Ishikawa (cell line): ENCODE data around the gene ZNF316.

ENCODE experiments used
- CEBPB ChIP-seq: IDR thresholded peaks from 2 replicates; pipeline ENCODE4 v1.6.1; 2012
- CREB1 ChIP-seq: IDR thresholded peaks from 2 replicates; pipeline ENCODE4 v1.6.1; 2012; ENCODE audit warnings: low read depth
- EGR1 ChIP-seq: IDR thresholded peaks from 2 replicates; pipeline ENCODE4 v1.6.1; 2012
- EP300 ChIP-seq: IDR thresholded peaks from 2 replicates; pipeline ENCODE4 v1.6.1; 2012; ENCODE audit warnings: borderline replicate concordance
- FOXM1 ChIP-seq: IDR thresholded peaks from 2 replicates; pipeline ENCODE4 v1.6.1; 2012; ENCODE audit warnings: low read depth, borderline replicate concordance
- NFIC ChIP-seq: IDR thresholded peaks from 2 replicates; pipeline ENCODE4 v1.6.1; 2012
- RAD21 ChIP-seq: IDR thresholded peaks from 2 replicates; pipeline ENCODE4 v1.6.1; 2012; ENCODE audit warnings: low read depth
- TAF1 ChIP-seq: IDR thresholded peaks from 2 replicates; pipeline ENCODE4 v1.6.1; 2012; ENCODE audit warnings: low read depth, mild to moderate bottlenecking
- TCF12 ChIP-seq: IDR thresholded peaks from 2 replicates; pipeline ENCODE4 v1.6.1; 2012; ENCODE audit warnings: low read depth
- TEAD4 ChIP-seq: IDR thresholded peaks from 2 replicates; pipeline ENCODE4 v1.6.1; 2012
- YY1 ChIP-seq: IDR thresholded peaks from 2 replicates; pipeline ENCODE4 v1.6.1; 2012; ENCODE audit warnings: low read depth
- ZBTB7A ChIP-seq: IDR thresholded peaks from 2 replicates; pipeline ENCODE4 v1.6.1; 2012; ENCODE audit warnings: low read depth
- TF ChIP-seq, protein P1 (sequence below): IDR thresholded peaks from 2 replicates; pipeline ENCODE4 v1.6.1; 2012
- TF ChIP-seq, protein P2 (sequence below): IDR thresholded peaks from 2 replicates; pipeline ENCODE4 v1.6.1; 2012; ENCODE audit warnings: low read depth, mild to moderate bottlenecking
- TF ChIP-seq, protein P3 (sequence below): IDR thresholded peaks from 2 replicates; pipeline ENCODE4 v1.6.1; 2012

Gene ZNF316

DNA sequence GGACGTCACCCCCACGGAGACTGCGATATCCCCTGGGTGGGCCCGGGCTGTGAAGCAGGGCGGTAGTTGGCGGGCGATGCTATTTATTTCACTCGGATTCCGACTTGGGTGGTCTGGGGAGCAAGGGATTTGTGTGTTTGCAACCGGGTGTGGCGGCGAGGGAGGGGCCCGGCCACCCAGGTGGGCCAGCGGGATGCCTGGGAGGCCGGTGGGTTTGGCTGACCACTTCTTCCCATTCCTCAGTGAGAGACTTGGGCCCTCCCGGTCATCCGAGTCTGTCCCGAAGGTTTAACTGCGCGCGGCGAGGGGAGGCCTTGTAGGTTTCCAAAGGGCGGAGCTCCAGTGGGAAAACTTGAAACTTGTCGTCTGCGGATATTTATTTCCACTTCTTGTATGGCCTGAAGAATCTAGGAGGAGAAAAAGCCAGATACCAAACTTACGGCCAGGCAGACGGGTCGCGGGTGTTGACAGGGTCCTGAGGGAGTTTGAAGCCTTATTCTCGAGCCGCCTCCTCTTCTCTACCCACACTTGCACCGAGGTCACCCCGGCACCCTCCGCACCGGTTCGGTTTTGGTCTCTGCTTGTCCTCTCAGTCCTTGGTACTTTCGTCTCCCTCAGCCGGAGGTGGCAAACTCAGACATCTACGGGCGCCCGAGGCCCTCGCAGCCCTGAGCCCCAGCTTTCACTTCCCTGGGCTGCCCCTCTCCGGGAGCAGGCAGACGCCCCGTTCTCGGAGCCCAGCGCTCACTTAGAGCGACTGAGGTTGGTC, 17.9 kb downstream of the ZNF316 start:
- no peak for TF ChIP-seq FOXM1

DNA sequence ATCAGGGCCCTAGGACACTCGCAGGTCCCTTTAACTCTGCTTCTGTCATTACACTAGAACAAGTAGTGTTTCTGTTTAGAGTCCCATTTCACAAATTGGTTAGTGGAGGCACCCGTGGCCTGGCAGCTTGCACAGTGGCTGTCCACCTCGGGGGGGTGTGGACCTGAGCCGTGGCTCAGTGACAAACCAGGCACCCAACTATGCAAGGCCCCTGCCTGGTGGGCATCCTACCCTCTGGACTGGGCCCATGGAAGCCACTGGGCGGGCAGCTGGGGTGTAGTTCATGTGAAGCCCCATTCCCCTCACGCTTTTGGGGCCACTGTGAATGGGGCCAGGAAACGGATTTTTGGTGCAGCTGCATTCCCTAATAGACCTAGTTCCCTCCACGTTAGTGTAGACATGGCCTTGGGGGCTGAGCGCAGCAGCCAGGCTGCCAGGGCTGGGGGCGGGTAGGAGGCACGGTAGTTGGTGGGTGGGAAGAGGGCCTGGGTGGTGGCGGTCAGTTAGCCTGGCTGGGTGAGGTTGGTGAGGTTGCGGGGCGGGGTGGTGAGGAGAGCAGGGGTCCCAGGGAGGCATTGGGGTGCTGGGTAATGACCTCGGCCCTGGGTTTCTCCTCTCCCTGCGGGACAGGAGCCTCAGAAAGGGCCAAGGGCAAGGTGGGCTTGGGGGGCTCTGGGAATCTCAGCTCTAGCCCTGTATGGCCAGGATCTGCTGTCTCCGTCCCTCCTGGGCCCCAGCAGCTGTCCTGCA, 18.7 kb downstream of the ZNF316 start:
- TF ChIP-seq EP300 (no peak), CREB1 (no peak), TCF12 (no peak), YY1 (no peak), EGR1 (no peak), NFIC (no peak), TEAD4 (no peak), FOXM1 (no peak), ZBTB7A (no peak), TAF1 (no peak), RAD21 (no peak), CEBPB (no peak)
- TF ChIP-seq, protein P1, sequence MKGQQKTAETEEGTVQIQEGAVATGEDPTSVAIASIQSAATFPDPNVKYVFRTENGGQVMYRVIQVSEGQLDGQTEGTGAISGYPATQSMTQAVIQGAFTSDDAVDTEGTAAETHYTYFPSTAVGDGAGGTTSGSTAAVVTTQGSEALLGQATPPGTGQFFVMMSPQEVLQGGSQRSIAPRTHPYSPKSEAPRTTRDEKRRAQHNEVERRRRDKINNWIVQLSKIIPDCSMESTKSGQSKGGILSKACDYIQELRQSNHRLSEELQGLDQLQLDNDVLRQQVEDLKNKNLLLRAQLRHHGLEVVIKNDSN, result no peak
- TF ChIP-seq, protein P2, sequence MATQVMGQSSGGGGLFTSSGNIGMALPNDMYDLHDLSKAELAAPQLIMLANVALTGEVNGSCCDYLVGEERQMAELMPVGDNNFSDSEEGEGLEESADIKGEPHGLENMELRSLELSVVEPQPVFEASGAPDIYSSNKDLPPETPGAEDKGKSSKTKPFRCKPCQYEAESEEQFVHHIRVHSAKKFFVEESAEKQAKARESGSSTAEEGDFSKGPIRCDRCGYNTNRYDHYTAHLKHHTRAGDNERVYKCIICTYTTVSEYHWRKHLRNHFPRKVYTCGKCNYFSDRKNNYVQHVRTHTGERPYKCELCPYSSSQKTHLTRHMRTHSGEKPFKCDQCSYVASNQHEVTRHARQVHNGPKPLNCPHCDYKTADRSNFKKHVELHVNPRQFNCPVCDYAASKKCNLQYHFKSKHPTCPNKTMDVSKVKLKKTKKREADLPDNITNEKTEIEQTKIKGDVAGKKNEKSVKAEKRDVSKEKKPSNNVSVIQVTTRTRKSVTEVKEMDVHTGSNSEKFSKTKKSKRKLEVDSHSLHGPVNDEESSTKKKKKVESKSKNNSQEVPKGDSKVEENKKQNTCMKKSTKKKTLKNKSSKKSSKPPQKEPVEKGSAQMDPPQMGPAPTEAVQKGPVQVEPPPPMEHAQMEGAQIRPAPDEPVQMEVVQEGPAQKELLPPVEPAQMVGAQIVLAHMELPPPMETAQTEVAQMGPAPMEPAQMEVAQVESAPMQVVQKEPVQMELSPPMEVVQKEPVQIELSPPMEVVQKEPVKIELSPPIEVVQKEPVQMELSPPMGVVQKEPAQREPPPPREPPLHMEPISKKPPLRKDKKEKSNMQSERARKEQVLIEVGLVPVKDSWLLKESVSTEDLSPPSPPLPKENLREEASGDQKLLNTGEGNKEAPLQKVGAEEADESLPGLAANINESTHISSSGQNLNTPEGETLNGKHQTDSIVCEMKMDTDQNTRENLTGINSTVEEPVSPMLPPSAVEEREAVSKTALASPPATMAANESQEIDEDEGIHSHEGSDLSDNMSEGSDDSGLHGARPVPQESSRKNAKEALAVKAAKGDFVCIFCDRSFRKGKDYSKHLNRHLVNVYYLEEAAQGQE, result no peak
- TF ChIP-seq, protein P3, sequence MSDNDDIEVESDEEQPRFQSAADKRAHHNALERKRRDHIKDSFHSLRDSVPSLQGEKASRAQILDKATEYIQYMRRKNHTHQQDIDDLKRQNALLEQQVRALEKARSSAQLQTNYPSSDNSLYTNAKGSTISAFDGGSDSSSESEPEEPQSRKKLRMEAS, result no peak

DNA sequence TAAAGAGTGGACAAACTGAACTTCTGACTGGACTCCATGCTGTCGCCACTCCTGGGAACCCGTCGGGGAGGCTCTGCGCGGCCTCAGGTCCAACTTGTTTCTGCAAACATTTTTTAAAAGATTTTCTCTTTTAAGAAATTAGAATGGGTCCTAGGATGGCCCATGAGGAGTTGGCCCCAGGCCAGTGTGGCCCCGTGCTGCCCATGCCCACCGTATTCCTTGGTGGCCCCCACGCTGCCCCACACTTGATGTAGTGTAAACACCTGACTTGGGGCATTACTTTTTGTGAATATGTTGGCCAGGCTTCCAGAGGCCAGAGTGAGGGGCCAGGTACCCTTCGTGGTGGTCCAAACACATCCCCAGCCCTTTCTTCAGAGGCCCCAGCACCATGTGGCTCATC, 19.3 kb downstream of the ZNF316 start:
- TF ChIP-seq YY1 (no peak), TAF1 (no peak), TEAD4 (no peak), FOXM1 (no peak), CREB1 (no peak), EGR1 (no peak), NFIC (no peak), EP300 (no peak), CEBPB (no peak), TCF12 (no peak), RAD21 (no peak), ZBTB7A (no peak)
- TF ChIP-seq, protein P3, result no peak
- TF ChIP-seq, protein P1, result no peak
- TF ChIP-seq, protein P2, result no peak

DNA sequence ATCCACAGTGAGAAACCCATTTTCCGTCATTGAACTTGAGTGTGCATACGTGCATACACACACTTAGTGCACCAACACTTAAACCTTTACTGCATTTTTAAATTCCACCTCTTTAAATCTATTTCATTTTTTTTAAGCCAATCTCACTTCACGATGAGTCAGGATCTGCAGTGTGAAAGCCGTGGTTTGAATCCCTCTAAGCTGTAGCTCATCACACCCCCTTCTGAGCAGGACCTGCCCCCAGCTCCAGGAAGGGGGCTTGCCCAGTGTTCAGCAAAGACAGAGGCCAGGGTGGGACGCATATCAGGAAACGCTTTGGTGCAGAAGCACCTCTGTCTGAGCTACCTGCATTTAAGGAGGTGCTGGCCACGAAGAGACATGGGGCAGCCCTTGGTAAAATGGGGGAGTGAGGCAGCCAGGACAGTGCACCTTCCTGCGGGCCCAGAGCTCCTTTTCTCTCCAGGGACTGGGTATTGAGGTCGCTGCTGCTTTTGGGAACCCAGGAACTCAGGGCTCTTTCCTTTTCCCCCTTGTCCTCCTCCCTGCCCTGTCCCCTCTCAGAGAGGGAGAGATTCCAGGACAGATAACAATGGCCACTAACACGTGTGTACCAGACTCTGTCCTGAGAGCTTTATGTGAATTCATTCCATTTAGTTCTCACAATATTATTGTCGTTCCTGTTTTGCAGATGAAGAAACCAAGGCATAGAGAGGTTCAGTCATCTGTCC, 21.7 kb downstream of the ZNF316 start:
- TF ChIP-seq CEBPB (no peak), CREB1 (no peak), YY1 (no peak), RAD21 (no peak), EP300 (no peak), NFIC (no peak), TAF1 (no peak), EGR1 (no peak), ZBTB7A (no peak), FOXM1 (no peak), TCF12 (no peak), TEAD4 (no peak)
- TF ChIP-seq, protein P3, result no peak
- TF ChIP-seq, protein P2, result no peak
- TF ChIP-seq, protein P1, result no peak
